Ovary (tissue), 9 donors: ENCODE results near the gene IP6K3. TPM values are rescaled to one million over a fixed set of nuclear protein-coding genes. Genes with fewer than 3 reads are reported as not detected.
A peak's percentile ranks its signal among the peaks of the same experiment; 100 is the strongest.

Experiments
- DNase-seq, 5 donors: peaks; one replicate each; pipeline ENCODE4 v3.0.0-alpha.2; 2019 to 2020
- H3K27ac ChIP-seq, 2 donors: fragments of 200-600 bp; one replicate each; pipeline versions ENCODE4 v1.5.1 to v1.8.0; 2019 to 2022
- H3K27me3 ChIP-seq: fragments of 200-600 bp; one replicate; pipeline ENCODE4 v1.8.0; 2022
- H3K36me3 ChIP-seq: fragments of 200-600 bp; sonication (generic); one replicate; pipeline ENCODE4 v1.5.1; 2019
- H3K4me1 ChIP-seq: one replicate; pipeline ENCODE4 v1.8.1; 2013; ENCODE audit warnings: mild to moderate bottlenecking, moderate library complexity; ENCODE audit not compliant: insufficient read depth
- H3K4me3 ChIP-seq: fragments of 200-600 bp; sonication (generic); one replicate; pipeline ENCODE4 v1.5.1; 2017
- H3K9me3 ChIP-seq, 2 donors: fragments of 200-600 bp in 1 of 2; sonication (generic) in 1 of 2; one replicate each; pipeline versions ENCODE4 v1.5.1 to v1.8.1; 2013 to 2019; ENCODE audit warnings: mild to moderate bottlenecking in 1 of 2, moderate library complexity in 1 of 2
- CTCF ChIP-seq, 3 donors: fragments of 450-650 bp in 2 of 3; fragments of 200-600 bp in 1 of 3; IDR thresholded peaks; one replicate each; pipeline versions ENCODE4 v1.5.1 to v1.8.0; 2016 to 2022; ENCODE audit warnings: antibody characterized with exemption in 3 of 3, mild to moderate bottlenecking in 1 of 3
- EP300 ChIP-seq: sonication (generic); formaldehyde crosslinking; IDR thresholded peaks from one replicate; pipeline ENCODE4 v1.6.1; 2017; ENCODE audit warnings: antibody characterized with exemption
- POLR2A ChIP-seq: fragments of 450-650 bp; IDR thresholded peaks from one replicate; pipeline ENCODE4 v1.6.1; 2017; ENCODE audit warnings: antibody characterized with exemption, mild to moderate bottlenecking, moderate library complexity
- WGBS, 3 donors: extraction: QIAGEN DNeasy Blood & Tissue Kit in 1 of 3; methylation state at CpG; one replicate each; pipeline versions ENCODE4 v1.1.5 to v1.1.7; 2013 to 2017; 5-methylcytosine and 5-hydroxymethylcytosine counted together
- intact Hi-C, 4 donors: fragments of 100-400 bp; cut with DNase I; formaldehyde crosslinking; loops; one replicate each; pipeline versions ENCODE4 v1.11.0 to v1.15.1; 2022 to 2023
- polyA plus RNA-seq, 2 donors: library from polyadenylated mRNA; stranded (reverse); fragments of 200-250 nt in 1 of 2; fragments of 350-450 nt in 1 of 2; fragmentation: Illumina TruSeq in 1 of 2; extraction: RNeasy Lipid Tissue Mini Kit (QIAGEN cat#74804) in 1 of 2; gene quantifications; one replicate each; pipeline ENCODE4 v1.2.3, GENCODE V29; 2013 to 2014
- total RNA-seq, 7 donors: library from RNA; depleted of rRNA in 2 of 7; stranded (reverse); fragments of >200 nt in 2 of 7; fragmentation: NEBNext Ultra II Directional in 3 of 7; extraction: Animal tissue kit (Norgen Biotek cat#: 25700) in 3 of 7; gene quantifications; one replicate each; pipeline versions ENCODE4 v1.1.0 to v1.2.4, GENCODE V29; 2016 to 2023
- donor health status: DM: no; HTN: no; CAD: no; lungs with moderate emphysema.
- donor health status: DM: no; HTN: no; CAD: no.
- donor health status: Bipolar disorder and iron deficiency.
- donor health status: DM: yes; HTN: yes; CAD: no.
- donor health status: DM: no; HTN: no; CAD: no.
- donor health status: DM: yes; HTN: yes; CAD: no.

The IP6K3 gene
- total and polyA plus RNA-seq, 9 donors, result 0.11 to 1.1 (median 0.30) TPM; not detected in 2

GRCh38 chr6:33693186-33694105 lies 53.3 kb downstream of the IP6K3 start:
- Histone ChIP-seq H3K27ac (no peak overlapping the region), H3K9me3 (no peaks in the 10 kb centered on the region), H3K4me1 (peaks cover 16% of the 10 kb centered on the region), H3K36me3 (no peaks in the 10 kb centered on the region), H3K27me3 (no peaks in the 10 kb centered on the region), H3K4me3 (no peak overlapping the region)
- 50 to 66% (median 54%) methylated on average over 28 of the region's 28 CpGs for WGBS, 3 donors
- TF ChIP-seq POLR2A (no peak), EP300 (no peak), CTCF (IDR thresholded peaks at IDR 0.05) (no peak)
- intact Hi-C loops, result loop anchor here in 2 of 4 donors (10.0 kb wide), 1 partner anchor 109 kb away; the partner anchor contains the start of gene BAK1 (in 2 of the 2)
- DNase-seq, result peak in 1 of 5 donors; percentile 49

- Histone ChIP-seq H3K27me3 (no peaks in the 10 kb centered on the region), H3K4me3 (no peak overlapping the region), H3K36me3 (no peaks in the 10 kb centered on the region), H3K9me3 (no peaks in the 10 kb centered on the region), H3K27ac (no peak overlapping the region), H3K4me1 (peaks cover 16% of the 10 kb centered on the region)
- intact Hi-C loops, result loop anchor here in 2 of 4 donors (10.0 kb wide), 1 partner anchor 108 kb away; the partner anchor contains the start of gene BAK1 (in 2 of the 2)
- 89 to 91% (median 91%) methylated on average over 10 of the region's 10 CpGs for WGBS, 3 donors
- TF ChIP-seq CTCF (IDR thresholded peaks at IDR 0.05) (no peak), POLR2A (no peak), EP300 (no peak)
- peak in 1 of 5 donors; percentile 36 for DNase-seq
Observed at GRCh38 chr6:33692760-33693158, 53.9 kb downstream of the IP6K3 start.

- Histone ChIP-seq H3K4me3 (no peak overlapping the region), H3K27me3 (no peaks in the 10 kb centered on the region), H3K36me3 (no peaks in the 10 kb centered on the region), H3K27ac (no peak overlapping the region), H3K9me3 (no peaks in the 10 kb centered on the region), H3K4me1 (peaks cover 16% of the 10 kb centered on the region)
- peak in 2 of 5 donors; percentile 62 to 65 for DNase-seq
- intact Hi-C loops, result loop anchor here in 2 of 4 donors (10.0 kb wide), 1 partner anchor 107 kb away; the partner anchor contains the start of gene BAK1 (in 2 of the 2)
- WGBS, 3 donors, result 60 to 75% (median 62%) methylated on average over 12 of the region's 12 CpGs
- TF ChIP-seq POLR2A (no peak), EP300 (no peak), CTCF (IDR thresholded peaks at IDR 0.05) (no peak)
Observed at GRCh38 chr6:33692078-33692759, 54.5 kb downstream of the IP6K3 start.

GRCh38 chr6:33691456-33692077 lies 55.1 kb downstream of the IP6K3 start:
- H3K27me3 ChIP-seq, result no peaks in the 10 kb centered on the region
- H3K27ac ChIP-seq, result no peak overlapping the region
- intact Hi-C loops, result loop anchor here in 2 of 4 donors (10.0 kb wide), 1 partner anchor 107 kb away; the partner anchor contains the start of gene BAK1 (in 2 of the 2)
- TF ChIP-seq POLR2A, result no peak
- no peak for TF ChIP-seq EP300
- TF ChIP-seq CTCF (IDR thresholded peaks at IDR 0.05), result no peak
- 77 to 86% (median 82%) methylated on average over 15 of the region's 15 CpGs for WGBS, 3 donors
- H3K36me3 ChIP-seq, result no peaks in the 10 kb centered on the region
- no peaks in the 10 kb centered on the region for H3K9me3 ChIP-seq
- peaks cover 13% of the 10 kb centered on the region for H3K4me1 ChIP-seq
- no peak overlapping the region for H3K4me3 ChIP-seq
- DNase-seq, result peak in 1 of 5 donors; percentile 37
